Fibroblast of upper back skin (primary cell): ENCODE data around the gene SET.
"Not testable (repeated sequence)": the region's sequence is repeated elsewhere in the genome, so short reads cannot be mapped to it uniquely, and the experiment has no call there.

Experiments used
- DNase-seq: peaks from one replicate; pipeline ENCODE4 v3.0.0-alpha.2; 2013

The SET gene, protein sequence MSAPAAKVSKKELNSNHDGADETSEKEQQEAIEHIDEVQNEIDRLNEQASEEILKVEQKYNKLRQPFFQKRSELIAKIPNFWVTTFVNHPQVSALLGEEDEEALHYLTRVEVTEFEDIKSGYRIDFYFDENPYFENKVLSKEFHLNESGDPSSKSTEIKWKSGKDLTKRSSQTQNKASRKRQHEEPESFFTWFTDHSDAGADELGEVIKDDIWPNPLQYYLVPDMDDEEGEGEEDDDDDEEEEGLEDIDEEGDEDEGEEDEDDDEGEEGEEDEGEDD

DNA sequence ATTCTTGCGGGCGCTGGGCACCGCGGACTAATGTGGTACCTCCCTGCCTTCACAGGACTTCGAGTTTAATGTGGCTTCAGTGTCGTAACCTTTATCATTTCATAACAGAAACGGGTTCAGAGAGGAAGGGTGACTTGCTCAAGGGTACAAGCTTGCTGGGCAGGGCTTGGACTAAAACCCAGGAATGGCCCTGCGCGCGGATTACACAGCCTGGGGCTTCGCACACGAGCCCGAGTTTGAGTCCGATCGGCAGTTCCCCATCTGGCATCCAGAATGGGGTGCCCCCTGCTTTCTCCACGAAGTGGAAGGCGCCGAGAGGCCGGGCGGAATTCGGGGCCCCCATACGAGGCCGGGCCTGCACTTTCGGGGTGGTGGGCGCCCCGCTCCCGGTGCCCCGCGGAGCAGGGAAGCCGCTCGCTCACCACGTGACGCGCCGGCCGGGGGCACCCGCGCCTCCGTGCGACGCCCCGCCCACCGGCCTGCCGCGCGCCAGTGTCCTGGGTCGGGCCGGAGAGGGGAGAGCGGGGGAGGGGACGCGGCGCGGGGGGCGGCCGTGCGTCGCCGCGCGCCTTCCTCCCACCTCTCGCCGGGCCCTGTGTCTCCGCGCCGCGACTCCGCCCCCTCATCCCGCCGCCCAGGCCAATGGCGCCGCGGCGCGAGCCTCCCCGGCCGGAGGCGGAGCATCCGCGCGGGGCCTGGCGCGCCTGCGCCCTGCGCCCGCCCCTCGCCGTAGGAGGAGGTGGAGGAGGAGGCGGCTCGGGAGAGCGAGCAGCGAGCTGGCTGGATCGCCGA, at the start of gene SET:
Gene SET, plus strand, starts transcription at position 722 of the 792 bp plus-strand sequence. CDS start 361 bp downstream, outside the sequence.
- DNase-seq, result peak; percentile 93

DNA sequence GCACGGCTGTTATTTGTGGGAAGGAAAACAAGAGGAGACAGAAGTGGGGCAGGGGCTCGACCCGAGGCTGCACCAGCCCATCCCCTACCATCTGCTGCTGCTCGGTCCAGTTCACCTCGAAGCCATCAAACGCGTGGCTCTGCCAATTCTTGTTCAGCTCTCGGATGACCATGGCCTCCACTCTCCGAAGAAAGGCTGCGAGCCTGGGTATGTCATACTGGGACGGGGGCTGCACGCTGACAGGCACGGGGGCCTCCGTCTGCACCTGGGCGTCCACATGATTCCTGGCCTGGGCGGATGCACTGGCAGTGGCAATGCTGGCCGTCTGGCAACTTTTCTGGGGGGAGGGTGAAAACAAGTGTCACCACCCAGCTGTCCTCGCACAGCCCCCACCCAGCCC, 48.4 kb upstream of the SET start:
- DNase-seq, result no peak

DNA sequence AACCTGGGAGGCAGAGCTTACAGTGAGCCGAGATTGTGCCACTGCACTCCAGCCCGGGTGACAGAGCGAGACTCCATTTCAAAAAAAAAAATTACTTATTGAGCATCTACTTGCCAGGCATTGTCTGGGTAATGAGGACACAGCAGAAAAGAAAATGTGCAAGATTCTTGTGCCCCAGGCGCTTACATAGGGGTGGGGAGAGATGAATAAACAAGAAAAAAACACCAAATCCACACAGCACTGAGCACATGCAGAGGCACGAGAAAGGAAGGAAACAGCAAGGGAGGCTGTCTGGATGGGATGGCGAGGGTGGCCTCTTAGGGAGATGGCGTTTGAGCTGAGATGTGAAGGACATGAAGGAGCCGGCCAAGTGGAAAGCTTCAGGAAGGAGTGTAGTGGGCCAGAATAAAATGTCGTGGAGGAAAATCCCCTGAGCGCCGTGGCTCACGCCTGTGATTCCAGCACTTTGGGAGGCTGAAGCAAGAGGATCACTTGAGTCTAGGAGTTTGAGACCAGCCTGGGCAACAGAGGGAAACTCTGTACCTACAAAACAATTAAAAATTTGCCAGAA, 46.3 kb upstream of the SET start:
- DNase-seq, result no peak

DNA sequence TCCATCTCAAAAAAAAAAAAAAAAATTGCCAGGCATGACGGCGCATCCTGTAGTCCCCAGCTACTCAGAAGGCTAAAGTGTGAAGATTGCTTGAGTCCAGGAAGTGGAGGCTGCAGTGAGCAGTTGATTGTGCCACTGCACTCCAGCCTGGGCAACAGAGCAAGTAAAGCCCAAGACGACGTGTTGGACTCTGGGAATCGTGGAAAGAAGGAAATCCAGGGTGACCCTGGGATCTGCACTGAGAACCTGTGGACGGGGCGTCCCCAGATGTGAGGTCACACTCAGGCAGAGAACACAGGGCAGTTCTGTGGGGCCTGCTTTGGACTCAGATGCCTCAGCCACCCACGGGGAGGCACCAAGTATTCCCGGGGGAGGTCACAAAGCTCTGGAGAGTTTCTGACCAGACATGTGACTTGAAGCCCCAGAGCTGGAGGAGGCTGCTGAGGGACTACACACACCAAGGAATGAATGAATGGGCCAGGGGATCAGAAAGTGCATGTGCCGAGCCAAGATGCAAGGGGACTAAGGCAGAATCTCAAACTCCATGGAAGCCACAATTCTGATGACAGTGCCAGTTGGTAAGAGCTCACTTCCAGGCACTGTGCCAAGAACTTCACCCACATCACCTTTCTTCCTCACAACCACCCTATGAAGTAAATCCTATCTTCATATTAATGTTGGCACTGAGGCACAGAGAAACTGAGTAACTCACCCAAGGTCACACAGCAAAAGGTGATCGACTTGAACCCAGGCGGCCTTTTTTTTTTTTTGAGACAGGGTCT, 45.3 kb upstream of the SET start:
- no peak for DNase-seq

DNA sequence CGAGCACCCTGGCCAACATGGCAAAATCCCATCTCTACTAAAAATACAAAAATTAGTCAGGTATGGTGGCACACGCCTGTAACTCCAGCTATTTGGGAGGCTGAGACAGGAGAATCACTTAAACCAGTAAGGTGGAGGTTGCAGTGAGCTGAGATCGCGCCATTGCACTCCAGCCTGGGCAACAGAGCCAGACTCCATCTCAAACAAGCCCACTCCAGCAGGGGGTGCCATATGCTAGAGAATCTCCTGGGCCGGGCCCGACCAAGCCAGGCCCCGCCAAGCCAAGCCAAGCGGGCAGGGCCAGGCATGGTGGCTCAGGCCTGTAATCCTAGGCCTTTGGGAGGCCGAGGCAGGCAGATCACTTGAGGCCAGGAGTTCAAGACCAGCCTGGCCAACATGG, 40.8 kb upstream of the SET start:
- DNase-seq, result peak; percentile 44

DNA sequence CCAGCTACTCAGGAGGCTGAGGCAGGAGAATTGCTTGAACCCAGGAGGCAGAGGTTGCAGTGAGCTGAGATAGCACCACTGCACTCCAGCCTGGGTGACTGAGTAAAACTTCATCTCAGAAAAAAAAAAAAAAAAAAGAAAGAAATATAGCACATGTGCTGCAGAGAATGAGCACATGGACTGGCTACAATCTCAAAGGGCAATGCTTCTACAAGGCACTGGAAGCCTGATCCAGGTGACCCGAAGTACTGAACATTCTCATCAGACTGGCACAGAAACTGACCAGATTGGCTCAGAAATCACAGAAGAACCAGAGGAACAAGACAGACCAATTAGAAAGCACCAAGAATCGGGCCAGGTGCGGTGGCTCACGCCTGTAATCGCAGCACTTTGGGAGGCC, 37.2 kb upstream of the SET start:
- DNase-seq, result no peak

DNA sequence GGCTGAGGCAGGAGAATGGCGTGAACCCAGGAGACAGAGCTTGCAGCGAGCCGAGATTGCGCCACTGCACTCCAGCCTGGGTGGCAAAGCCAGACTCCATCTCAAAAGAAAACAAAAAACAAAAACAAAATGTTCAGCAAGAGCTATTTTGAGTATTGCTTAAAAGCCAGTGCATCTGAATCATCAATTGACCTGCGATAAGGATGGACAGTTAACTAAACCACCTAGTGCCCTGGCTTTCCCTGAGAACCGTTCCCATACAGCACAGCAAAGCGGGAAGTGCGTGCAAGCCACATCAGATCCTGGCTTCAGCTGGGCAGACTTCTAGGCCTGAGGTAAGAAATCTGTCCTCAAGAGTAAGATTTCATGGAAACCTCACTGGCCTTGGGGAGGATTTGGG, 35.1 kb upstream of the SET start:
- DNase-seq, result no peak

DNA sequence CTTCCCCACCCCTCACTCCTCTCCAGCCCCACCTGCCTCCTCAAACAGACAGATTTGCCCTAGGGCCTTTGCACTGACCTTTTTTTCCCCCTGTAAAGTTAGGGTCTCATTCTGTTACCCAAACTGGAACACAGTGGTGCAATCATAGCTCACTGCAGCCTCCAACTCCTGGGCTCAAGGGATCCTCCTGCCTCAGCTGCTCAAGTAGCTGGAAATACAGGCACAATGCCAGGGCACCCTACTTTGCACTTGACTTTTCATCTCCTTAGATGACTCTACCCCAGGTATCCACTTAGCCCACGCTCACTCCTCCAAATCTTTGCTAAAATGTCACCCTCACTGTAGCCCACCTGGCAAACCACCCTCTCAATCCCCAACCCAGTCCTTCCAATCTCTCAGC, 34.5 kb upstream of the SET start:
- no peak for DNase-seq

DNA sequence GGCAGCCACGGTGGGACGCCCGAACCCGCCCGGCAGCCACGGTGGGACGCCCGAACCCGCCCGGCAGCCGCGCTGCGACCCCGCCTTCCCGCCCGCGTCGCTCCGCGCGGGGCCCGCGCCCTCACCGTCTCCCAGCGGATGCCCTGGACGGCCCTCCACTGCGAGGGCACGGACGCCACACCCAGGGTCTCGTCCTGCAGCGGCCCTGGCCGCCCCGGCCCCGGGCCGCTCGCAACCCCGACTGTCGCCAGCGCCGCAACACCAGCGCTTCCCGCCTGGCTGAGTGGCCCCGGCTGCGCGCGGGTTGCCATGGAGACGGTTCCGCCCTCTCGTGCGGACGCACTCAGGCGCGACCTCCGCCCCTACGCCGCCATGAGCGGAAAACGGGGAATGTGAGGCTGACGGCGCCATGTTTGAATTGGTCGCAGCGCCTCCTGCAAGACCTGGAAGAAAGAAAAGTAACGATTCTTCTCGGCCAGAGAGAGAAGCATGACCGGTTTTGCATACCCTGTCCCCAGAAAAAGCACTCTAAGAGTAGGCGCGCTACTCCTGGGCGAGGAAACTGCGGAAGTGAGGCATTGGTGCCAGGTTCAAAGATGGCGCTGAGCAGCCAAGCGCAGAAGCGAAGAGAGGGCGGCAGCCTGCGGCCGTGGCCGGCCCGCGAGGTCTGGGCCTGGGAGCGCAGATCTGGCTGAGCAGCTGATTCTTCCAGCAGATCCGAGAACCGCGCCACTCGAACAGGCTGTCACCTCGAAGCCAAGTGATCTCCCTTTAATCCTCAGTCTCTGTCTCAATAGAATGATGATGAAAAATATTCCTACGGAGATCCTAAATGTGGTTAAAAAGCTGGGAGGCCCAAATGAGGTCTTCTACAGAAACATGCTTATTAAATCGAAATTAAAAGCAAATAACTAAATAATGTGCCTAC, 32.3 kb upstream of the SET start, which contains the start of gene DYNC2I2:
Gene DYNC2I2, minus strand, starts transcription at position 432 of the 928 bp plus-strand sequence. Its CDS starts 121 bp downstream, at position 311.
- peak; percentile 93 for DNase-seq

DNA sequence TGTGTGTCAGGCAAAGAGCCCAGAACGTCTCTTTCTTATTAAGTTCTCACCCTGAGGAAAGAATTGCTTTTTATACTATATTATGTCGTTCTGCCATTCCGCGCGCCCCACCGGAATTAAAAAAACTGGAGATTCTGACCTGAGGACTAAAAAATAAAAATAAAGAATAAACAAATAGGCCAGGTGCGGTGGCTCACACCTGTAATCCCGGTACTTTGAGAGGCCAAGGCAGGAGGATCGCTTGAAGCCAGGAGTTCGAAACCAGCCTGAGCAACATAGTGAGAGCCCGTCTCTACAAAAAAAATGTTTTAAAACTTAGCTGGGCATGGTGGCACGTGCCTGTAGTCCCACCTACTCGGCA, 31.7 kb upstream of the SET start:
- no peak for DNase-seq

DNA sequence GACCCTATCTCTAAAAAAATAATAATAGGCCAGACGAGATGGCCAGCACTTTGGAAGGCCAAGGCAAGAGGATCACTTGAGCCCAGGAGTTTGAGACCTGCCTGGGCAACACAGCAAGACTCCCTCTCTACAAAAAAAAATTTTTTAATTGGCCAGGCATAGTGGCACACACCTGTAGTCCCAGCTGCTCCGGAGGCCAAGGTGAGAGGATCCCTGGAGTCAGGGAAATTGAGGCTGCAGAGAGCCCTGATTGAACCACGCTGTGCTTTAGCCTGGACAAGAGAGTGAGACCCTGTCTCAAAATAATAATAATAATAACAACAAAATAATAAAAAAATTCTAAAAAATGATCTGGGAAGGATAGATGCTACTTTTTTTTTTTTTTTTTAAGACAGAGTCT, 31.2 kb upstream of the SET start:
- DNase-seq, result no peak

DNA sequence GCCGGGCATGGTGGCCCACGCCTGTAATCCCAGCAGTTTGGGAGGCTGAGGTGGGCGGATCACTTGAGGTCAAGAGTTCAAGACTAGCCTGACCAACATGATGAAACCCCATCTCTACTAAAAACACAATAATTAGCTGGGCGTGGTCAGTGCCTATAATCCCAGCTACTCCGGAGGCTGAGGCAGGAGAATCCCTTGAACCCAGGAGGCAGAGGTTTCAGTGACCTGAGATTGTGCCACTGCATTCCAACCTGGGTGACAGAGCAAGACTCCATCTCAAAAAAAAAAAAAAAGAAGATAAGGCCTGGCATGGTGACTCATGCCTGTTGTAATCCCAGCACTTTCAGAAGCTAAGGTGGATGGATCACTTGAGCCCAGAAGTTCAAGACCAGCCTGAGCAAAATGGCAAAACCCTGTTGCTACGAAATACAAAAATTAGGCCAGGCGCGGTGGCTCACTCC, 22.5 kb upstream of the SET start:
- not testable (repeated sequence) for DNase-seq

DNA sequence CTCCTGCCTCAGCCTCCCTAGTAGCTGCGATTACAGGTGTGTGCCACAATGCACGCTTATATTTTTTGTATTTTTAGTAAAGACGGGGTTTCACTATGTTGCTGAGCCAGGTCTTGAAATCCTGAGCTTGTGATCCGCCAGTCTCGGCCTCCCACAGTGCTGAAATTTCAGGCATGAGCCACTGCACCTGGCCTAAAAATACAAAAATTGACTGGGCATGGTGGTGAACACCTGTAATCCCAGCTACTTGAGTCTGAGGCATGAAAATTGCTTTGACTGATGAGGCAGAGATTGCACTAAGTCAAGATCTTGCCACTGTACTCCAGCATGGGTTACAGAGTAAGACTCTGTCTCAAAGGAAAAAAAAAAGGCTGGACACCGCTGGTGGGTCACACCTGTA, 19.2 kb upstream of the SET start:
- DNase-seq, result no peak

DNA sequence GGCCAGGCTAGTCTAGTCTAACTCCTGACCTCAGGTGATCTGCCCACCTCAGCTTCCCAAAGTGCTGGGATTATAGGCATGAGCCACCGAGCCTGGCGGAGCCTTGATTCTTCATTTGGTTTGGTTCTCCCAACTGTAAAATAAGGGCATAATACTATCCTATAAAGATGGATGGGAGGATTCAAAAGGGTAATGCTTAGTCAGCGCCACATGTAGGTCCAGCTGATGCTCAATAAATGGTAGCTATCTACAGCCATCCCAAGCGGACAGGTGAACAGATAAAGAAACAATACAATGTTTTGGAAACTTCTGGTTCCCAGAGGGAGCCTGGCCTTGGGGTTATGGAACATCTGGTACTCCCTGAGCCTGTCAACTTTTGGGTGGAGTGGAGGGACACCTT, 13.6 kb upstream of the SET start:
- DNase-seq, result no peak

DNA sequence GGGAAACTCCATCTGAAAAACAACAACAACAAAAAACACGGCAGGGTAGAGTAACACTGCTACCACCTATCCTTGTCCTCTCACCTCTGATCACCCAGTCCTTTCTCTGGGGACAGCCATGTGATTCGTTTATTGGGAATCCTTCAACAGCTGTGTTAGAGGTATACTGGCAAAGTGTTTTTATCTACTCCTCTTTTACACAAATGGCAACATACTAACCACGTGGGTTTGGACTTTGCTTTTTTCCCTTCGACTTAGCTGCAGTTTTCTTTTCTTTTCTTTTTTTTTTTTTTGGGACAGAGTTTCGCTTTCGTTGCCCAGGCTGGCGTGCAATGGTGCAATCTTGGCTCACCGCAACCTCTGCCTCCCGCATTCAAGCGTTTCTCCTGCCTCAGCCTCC, 11.2 kb upstream of the SET start:
- DNase-seq, result no peak

DNA sequence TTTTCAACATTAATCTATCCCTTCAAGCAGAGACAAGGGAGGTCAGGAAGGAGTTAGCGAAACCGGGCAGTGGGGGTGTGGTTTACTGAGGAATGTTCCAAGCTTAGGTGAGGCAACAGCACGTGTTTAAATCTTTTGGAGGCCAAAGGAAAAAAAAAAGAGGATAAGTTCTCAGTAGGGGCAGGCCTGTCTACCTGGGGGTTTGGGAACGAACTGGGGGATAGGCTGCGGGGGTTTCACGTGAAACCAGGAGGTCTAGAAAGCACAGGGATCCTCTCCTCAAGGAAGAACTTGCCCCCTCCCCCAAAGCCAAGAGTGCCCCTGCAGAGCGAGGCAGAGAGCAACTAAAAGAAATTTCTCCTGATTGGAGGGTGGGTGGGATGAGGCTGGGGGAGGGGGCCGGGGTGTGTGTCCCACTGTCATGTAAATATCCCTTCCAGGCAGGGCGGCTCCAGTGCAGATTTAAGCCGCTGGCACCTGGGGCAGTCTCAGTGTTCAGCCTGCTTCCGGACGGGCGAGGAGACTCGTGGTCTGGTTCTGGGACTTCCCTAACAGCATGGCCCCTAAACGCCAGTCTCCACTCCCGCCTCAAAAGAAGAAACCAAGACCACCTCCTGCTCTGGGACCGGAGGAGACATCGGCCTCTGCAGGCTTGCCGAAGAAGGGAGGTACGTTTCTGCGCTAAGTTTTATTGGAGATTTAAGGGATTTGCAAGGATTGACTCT, 5.5 kb upstream of the SET start:
- DNase-seq, result peak; percentile 55

DNA sequence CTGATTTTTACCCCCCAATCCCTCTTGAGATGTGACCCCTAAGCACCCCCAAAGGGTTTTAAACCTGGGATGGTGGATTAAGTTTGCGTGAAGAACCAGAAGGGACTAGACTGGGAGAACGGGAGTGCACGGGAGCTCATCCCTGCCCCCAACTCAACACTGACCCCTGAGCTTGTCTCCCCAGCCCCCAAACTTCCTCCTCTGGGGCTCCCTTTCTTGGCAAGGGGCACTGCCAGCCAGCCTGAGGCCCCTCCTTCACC, 5.0 kb upstream of the SET start:
- DNase-seq, result no peak

DNA sequence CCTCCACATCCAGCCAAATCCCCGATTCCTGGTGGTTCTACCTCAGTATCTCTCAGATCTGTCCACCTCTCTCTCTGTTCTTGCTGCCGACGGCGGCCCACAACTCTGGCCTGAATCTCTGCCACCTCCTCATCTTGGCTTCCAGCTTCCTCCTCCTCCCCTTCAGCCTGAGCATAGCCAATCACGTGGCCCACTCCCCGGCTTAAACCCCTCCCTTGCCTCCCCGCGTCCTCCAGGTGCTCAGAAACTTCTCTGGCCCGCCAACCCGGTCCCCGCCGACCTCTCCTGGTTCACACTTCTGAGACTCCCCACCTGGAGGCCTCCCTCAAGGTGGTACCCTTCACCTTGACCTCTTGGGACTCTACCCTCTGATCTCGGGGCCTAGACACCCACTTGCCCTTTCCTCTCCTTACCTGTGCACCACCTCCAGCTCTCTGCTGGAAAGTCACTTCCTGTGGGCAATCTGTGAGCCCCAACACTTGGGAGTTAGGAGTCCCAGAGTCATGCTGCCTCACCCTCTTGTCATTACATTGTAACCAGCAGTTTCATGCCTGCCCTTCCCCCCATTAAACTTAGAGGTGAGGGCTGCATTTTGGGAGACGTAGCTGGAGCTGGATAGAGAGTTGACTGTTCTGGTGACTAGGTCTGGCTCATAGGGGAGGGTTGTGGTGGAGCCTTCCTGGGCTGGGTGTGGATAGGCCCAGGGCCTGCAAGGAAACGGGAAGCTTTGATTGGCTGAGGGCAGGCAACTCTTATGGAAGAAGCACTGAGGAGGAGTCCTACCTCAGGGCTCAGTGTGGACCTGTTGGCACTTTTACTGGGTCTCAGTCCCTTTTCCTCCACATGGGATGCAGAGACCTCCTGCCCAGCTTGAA, 4.5 kb upstream of the SET start:
- DNase-seq, result peak; percentile 74

DNA sequence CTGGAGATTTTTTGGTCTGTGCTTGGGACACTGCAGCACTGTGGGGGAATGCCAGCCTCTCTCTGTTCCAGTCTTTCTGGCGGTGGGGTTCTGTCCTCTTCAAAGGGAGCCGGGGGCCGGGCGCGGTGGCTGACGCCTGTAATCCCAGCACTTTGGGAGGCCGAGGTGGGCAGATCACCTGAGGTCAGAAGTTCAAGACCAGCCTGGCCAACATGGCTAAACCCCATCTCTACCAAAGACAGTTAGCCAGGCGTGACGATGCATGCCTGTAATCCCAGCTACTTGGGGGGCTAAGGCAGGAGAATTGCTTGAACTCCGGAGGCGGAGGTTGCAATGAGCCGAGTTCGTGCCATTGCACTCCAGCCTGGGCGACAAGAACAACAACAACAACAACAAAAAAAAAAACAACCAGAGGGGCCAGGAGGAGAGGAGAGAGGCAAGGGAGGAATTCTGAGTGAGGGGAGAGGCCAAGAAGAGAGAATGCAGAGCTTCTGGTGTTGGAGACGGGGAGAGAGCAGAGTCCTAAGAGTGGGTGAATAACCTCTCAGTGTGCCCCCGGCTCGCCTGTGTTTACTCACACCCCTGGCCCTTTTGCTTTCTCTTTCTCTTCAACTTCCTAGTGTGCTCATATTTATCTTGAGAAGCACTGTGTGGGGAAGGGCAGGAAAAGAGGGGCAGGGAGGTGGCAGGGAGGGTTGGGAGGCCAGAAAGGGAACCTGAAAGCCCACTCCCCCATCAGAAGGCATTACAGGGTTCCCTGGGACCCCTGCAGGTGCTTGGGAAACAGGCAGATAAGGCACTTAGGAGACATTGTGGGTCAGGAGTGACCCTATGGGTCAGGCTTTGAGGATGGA, 3.2 kb upstream of the SET start:
- DNase-seq, result no peak

DNA sequence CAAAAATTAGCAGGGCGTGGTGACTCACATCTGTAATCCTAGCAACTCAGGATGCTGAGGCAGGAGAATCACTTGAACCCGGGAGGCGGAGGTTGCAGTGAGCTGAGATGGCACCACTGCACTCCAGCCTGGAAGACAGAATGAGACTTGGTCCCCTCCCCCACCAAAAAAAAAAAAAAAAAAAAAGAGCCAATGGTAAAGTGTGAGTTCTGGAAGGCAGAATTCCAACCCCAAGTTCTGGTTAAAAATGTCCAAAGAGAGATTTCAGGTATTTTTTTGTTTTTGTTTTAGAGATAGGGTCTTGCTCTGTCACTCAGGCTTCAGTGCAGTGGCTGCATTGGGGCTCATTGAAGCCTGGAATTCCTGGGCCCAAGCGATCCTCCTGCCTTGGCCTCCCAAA, 1.6 kb upstream of the SET start:
- no peak for DNase-seq
